Astrocyte of the cerebellum (primary cell): ENCODE data around the gene RTKN2.

Experiments
- DNase-seq: peaks from one replicate; pipeline ENCODE4 v3.0.0-alpha.2; 2011; ENCODE audit warnings: low read depth
- H3K4me3 ChIP-seq: 2 replicates; pipeline ENCODE4 v1.5.1; 2011; ENCODE audit warnings: mild to moderate bottlenecking, low read depth, low read length, moderate library complexity
- in situ Hi-C: cut with HindIII; loops from 2 replicates; pipeline ENCODE4 v1.10.0; 2017; ENCODE audit warnings: low sequenced_read_pairs
- TF ChIP-seq, protein P1 (sequence below): IDR thresholded peaks from 2 replicates; pipeline ENCODE4 v1.5.1; 2012; ENCODE audit warnings: low read length, low read depth, moderate library complexity, mild to moderate bottlenecking; ENCODE audit errors: missing control alignments

The RTKN2 gene

GRCh38 chr10:62277971-62278370 lies 9.3 kb upstream of the RTKN2 start:
- no peak for DNase-seq
- TF ChIP-seq, protein P1, sequence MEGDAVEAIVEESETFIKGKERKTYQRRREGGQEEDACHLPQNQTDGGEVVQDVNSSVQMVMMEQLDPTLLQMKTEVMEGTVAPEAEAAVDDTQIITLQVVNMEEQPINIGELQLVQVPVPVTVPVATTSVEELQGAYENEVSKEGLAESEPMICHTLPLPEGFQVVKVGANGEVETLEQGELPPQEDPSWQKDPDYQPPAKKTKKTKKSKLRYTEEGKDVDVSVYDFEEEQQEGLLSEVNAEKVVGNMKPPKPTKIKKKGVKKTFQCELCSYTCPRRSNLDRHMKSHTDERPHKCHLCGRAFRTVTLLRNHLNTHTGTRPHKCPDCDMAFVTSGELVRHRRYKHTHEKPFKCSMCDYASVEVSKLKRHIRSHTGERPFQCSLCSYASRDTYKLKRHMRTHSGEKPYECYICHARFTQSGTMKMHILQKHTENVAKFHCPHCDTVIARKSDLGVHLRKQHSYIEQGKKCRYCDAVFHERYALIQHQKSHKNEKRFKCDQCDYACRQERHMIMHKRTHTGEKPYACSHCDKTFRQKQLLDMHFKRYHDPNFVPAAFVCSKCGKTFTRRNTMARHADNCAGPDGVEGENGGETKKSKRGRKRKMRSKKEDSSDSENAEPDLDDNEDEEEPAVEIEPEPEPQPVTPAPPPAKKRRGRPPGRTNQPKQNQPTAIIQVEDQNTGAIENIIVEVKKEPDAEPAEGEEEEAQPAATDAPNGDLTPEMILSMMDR = no peak
- no peak overlapping the region for H3K4me3 ChIP-seq
- in situ Hi-C loops = no loop called here

GRCh38 chr10:62270020-62270419 lies 1.4 kb upstream of the RTKN2 start:
- in situ Hi-C loops = no loop called here
- H3K4me3 ChIP-seq = no peak overlapping the region

DNA sequence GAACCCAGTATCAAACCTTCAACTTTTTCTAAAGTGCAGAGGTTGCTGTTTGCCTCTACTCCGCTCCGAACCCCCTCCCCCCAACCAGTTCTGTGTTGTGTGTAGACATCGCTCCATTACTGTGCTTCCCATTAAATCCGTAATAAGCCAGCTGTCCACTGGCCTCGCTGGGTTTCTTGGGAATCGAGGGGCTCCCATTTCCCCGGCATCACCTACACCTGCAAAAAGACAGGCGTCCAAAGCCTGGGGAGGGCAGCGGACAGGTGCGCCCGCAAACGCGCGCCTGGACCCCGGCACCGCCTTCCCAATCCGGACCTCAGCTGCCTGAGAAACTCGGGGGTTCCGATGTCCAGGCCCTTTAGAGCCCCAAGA lies 631 bp downstream of the RTKN2 start:
- TF ChIP-seq, protein P1 = no peak
- H3K4me3 ChIP-seq = peak overlapping the region; percentile 68
- DNase-seq = no peak
- in situ Hi-C loops = loop anchor here (5.0 kb wide), 1 partner anchor 889 kb away; no protein-coding TSS in a partner anchor

More at GRCh38 chr10:62270020-62270419, 1.4 kb upstream of the RTKN2 start:
- DNase-seq = no peak
- TF ChIP-seq, protein P1 = no peak

- in situ Hi-C loops = loop anchor here (5.0 kb wide), 1 partner anchor 891 kb away; no protein-coding TSS in a partner anchor
- no peak for DNase-seq
- TF ChIP-seq, protein P1 = no peak
- H3K4me3 ChIP-seq = no peak overlapping the region
Observed at GRCh38 chr10:62266611-62267010, 2.0 kb downstream of the RTKN2 start.

DNA sequence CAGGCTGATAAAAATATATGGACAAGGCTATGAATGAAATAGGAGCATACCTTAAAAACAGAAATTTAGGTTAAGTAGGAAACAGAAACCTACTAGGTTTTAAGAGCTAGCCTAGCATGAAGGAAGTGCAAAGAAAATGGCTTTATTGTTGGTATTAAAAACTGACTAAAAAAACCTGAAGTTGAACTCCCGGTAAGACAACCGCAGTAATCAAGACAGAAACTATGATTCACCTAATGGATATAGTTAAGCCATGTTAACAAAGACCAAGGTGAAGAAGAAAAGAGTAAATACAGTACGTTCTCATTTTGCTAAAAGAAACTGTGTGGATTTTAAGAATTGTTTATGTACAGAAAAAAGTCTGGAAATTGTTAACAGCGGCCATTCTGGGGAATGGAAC lies 2.5 kb downstream of the RTKN2 start:
- H3K4me3 ChIP-seq = no peak overlapping the region
- TF ChIP-seq, protein P1 = no peak
- DNase-seq = no peak
- in situ Hi-C loops = loop anchor here (5.0 kb wide), 1 partner anchor 891 kb away; no protein-coding TSS in a partner anchor

- in situ Hi-C loops = loop anchor here (5.0 kb wide), 1 partner anchor 892 kb away; no protein-coding TSS in a partner anchor
Observed at GRCh38 chr10:62264702-62265436, 3.8 kb downstream of the RTKN2 start.

More at GRCh38 chr10:62264702-62265436, 3.8 kb downstream of the RTKN2 start:
- H3K4me3 ChIP-seq = no peak overlapping the region
- DNase-seq = peak; percentile 82
- TF ChIP-seq, protein P1 = peak; percentile 70
